T-helper 1 cell (primary cell): ENCODE results near the gene ANAPC13.

Source experiments
- DNase-seq, 5 donors: peaks; one replicate each; pipeline ENCODE4 v3.0.0-alpha.2; 2012 to 2020
- total RNA-seq, 4 donors: gene quantifications; one replicate each; lab custom pipeline; 2026; lab: John Stamatoyannopoulos, UW

Gene ANAPC13
- 14.2 to 17.8 (median 15.9) reads per million in 4 donors for total RNA-seq

DNA sequence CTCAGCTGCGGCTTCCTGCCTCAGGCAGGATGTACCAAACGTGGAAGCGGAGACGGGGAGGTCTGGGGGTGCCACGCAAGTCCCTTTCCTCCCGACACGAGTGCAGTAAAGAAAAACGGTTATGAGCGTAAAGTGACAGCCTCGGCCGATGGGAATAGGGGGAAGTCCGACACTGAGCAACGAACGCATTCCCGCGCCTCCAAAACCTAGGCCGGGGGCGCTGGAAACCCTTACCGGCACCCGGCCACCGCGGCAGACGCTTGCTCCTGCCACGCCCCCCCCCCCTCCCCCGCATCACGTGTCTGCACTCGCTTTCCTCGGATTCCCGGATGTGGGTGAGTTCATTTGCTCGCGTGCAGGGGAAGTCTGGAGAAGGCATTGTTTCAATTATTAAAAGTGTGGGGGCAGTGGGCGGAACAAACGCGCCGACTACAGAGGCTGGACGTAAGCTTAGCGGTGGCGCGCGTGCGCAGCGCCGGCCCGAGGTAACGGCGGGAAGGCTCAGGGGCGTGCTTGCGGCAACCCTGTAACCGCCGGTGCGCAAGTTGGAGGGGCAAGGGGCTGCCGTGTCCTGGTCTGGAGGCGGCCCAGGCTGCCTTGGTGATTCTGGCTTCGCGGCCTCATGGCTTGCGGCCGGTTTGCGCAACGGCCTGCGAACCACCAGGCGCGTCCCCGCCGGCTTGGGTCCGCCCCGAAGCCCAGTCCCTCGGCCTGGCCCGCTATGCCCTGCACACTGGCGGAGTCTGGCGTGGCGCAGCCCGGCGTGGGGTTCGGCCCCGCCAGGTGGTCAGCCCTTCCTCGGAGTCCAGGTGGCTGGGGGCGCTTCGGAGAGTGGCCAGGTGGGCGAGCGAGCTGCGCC, at the start of gene ANAPC13, which contains the start of gene CEP63:
ANAPC13 (minus strand) TSS at position 268 of the 859 bp plus-strand sequence. CDS start 3,081 bp downstream, outside the sequence.
CEP63 (plus strand) TSS at position 340 of the 859 bp plus-strand sequence. CDS start 9,264 bp downstream, outside the sequence.
- DNase-seq = peak; percentile 86 to 98 (median 91)

GRCh38 chr3:134535186-134535970, 49.6 kb upstream of the ANAPC13 start:
- DNase-seq = no peak

DNA sequence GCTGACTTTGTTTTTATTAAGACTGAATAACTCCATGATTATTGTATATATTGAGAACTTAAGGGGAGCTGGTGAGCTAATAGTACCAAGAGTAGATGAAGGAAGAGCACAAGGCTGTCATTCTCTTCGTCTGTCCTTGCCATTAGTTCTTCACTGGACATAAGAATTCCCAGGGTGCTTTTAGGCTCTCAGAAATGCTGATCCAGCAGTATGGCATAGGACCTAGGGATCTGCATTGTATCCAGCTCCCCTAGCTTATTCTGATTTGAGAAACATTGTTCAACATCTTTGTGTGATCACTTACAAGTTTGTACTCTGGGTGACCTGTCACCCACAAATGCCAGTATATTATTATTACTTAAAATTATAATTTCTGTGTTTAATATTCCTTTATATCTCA, 47.7 kb upstream of the ANAPC13 start:
- no peak for DNase-seq

GRCh38 chr3:134527538-134528186, 41.9 kb upstream of the ANAPC13 start:
- no peak for DNase-seq

DNA sequence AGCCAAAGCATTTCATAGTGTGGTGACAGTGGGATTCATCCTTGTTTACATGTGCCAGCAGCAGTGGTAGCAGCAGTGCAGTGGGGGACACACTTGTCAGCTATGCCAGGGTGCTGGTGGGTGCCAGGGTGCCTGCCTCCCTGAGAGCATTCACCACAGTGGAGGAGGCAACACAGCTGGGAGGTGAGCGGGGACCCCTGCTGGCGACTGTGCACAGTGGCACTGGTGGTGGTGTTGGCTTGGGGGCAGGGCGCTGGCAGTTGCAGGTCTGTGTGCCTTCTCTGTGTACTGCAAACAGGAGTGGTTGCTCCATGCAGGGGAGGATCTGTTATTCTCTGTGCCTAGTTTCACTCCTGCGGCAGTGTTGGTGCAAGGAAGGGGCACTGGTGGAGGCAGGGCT, 41.3 kb upstream of the ANAPC13 start:
- no peak for DNase-seq

DNA sequence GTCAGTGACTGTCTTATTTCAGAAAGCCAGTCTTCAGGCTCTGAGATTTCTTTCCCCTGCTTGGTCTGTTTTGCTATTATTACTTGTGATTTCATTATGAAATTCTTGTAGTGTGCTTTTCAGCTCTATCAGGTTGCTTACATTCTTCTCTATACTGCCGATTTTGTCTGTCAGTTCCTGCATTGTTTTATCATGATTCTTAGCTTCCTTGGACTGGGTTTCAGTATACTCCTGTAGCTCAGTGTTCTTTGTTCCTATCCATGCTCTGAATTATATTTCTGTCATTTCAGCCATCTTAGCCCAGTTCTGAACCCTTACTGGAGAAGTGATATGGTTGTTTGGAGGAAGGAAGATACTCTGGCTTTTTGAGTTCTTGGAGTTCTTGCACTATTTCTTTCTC, 40.5 kb upstream of the ANAPC13 start:
- DNase-seq = no peak

GRCh38 chr3:134525293-134525692, 39.5 kb upstream of the ANAPC13 start:
- no peak for DNase-seq

DNA sequence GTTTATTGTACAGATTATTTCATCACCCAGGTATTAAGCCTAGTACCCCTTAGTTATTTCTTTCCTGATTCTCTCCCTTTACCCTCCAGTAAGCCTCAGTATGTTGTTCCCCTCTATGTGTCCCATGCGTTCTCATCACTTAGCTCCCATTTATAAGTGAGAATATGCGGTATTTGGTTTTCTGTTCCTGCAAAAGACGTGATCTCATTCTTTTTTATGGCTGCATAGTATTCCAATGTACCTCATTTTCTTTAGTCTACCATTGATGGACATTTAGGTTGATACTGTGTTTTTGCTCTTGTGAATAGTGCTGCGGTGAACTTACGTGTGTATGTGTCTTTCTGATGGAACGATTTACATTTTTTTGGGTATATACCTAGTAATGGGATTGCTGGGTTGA, 36.8 kb upstream of the ANAPC13 start:
- no peak for DNase-seq

- DNase-seq = no peak
Observed at GRCh38 chr3:134517791-134518190, 32.0 kb upstream of the ANAPC13 start.

DNA sequence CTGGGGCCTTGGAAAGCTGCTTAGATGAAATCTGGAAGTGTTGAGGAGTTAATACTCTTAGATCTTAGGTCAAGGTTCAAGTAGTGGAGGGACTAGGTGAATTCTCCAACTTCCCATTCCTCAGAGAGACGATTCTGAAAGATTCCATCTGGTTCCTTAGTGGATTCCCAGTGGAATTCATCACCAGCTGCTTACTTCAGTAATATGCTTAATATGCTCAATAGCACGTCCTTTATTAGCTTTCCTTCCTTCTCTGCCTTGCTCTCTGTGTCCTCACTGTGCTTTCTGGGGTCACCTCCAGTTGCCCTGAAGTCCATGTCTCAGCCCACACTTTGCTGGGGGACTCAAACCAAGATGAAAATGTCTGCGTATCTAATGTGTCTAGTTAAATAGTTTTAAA, 31.1 kb upstream of the ANAPC13 start:
- no peak for DNase-seq

DNA sequence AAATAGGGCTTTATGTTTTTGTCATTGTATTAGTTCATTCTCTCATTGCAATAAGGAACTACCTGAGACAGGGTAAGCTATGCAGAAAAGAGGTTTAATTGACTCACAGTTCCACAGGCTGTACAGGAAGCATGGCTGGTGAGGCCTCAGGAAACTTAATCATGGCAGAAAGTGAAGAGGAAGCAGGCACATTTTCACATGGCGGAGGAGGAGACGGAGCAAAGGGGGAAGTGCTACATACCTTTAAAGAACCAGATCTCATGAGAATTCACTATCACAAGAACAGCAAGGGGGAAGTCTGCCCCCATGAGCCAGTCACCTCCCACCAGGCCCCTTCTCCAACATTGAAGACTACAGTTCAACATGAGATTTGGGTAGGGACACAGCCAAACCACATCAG, 25.7 kb upstream of the ANAPC13 start:
- no peak for DNase-seq

DNA sequence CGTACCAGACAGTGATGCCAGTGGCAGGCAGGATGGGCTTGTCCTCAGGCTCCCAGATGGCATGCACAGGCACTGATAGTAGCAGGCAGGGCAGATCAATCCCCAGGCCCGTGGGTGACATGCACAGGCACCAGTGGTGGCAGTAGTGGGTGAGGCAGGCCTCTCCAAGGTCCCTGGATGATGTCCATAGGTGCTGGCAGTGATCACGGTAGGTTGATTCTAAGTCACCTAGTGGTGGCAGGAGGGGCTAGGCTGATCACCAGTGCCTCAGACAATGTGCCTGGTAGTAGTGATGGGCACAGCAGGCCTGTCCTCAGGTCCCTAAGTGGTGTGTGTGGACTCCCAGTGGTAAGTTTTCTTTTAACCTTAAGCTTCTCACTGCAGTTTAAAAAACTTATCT, 19.7 kb upstream of the ANAPC13 start:
- DNase-seq = no peak

DNA sequence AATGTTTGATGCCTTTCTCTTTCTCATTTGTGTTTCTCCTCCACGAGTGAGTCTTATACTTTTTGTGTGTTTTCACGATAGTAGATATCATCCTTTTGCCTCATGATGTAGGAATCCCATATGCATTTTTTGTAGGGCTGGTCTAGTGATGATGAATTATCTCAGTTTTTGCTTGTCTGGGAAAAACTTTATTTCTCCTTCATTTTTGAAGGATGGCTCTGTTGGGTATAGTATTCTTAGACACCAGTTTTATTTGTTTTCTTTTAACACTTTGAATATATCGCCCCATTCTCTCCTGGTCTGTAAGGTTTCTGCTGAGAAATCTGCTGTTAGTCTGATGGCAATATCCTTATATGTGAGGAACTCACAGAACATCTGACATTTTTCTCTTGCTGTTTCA, 18.3 kb upstream of the ANAPC13 start:
- no peak for DNase-seq

GRCh38 chr3:134503266-134503665, 17.5 kb upstream of the ANAPC13 start:
- DNase-seq = no peak

DNA sequence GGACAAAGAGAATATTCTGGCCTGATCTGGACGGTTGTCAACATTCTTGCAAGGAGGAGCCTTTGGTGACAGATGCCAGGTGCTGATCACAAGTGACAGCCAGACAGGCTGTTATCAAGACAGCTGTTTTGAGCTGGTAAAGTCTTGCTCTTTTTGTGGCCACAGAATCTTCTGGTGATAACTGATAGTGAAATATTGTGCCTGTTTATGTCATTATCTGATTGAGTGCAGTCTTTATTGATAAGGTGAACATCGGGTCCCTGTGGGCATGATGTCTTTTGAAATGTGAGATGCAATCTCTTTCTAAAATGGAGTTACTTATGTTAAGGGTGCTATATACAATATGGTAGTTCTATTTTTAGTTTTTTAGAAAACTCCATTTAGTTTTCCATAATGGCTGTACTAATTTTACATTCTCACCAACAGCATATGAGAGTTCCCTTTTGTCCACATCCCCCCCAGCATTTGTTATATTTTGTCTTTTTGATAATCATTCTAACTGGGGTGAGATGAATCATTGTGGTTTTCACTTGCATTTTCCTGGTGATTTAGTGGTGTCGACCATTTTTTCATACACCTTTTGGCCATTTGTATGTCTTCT, 10.8 kb upstream of the ANAPC13 start:
- DNase-seq = peak in 1 of 5 donors; percentile 15

DNA sequence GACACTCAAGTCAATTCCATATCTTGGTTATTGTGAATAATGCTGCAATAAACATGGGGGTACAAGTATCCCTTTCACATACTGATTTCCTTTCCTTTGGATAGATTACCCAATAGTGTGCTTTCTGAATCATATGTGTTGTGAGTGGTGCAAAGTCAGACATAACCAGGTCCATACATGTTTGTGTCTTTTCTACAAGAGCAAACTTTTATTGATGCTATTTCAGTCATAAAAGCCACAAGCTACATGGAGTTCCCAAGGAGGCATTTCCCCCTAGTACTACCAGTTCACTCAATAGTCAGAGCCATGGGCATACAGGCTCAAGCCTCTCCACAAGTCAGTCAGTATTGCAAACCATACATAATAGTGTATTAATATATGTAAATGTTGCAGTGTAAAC, 10.2 kb upstream of the ANAPC13 start:
- DNase-seq = no peak

GRCh38 chr3:134494495-134494894, 8.7 kb upstream of the ANAPC13 start:
- DNase-seq = no peak

DNA sequence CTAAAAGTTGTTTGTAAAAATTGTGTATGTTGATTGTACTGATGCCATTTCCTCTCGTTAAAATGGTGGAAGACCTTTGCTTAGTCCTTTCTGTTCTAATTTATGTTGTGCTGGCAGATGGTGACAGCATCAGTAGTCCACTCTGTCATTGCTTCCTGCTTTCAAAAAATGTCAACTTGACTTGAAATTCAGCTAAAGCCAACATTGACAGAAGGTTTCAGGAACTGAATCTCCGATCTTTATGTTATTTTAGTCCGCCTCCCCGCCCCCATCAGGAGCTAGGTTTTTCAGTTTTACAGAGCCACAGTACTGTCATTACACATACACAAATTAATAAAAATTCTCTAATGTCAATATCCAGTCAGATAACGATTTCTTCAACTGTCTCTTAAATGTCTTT, 1.6 kb upstream of the ANAPC13 start:
- peak in 1 of 5 donors; percentile 27 for DNase-seq

- DNase-seq = peak in 2 of 5 donors; percentile 21 to 48
Observed at GRCh38 chr3:134486577-134487041, 824 bp upstream of the ANAPC13 start.

- DNase-seq = no peak
Observed at GRCh38 chr3:134485075-134485717, 589 bp downstream of the ANAPC13 start.

GRCh38 chr3:134483195-134483900, 2.4 kb downstream of the ANAPC13 start:
- no peak for DNase-seq
